GM10248 (cell line): ENCODE measurements around the gene MATN4.

Experiments
- CTCF ChIA-PET: fragments of 300-600 bp; sonication (Branson Sonifier 250); formaldehyde crosslinking; extraction: SDS; loops from one replicate; lab custom pipeline; 2021; ENCODE audit warnings: antibody characterized with exemption; lab: Yijun Ruan, JAX
- POLR2A ChIA-PET: fragments of 350-650 bp; sonication (Branson Sonifier 250); formaldehyde crosslinking; extraction: SDS; loops from one replicate; lab custom pipeline; 2020; ENCODE audit warnings: antibody characterized with exemption; lab: Yijun Ruan, JAX
- DNase-seq: peaks from one replicate; pipeline ENCODE4 v3.0.0; 2012; ENCODE audit errors: extremely low spot score
- TF ChIP-seq, protein P1 (sequence below): IDR thresholded peaks from 2 replicates; pipeline ENCODE4 v1.5.1; 2012; ENCODE audit warnings: mild to moderate bottlenecking, low read depth; ENCODE audit errors: extremely low read depth, missing control alignments, control extremely low read depth

Gene MATN4

GRCh38 chr20:45303586-45304463, 4.3 kb downstream of the MATN4 start:
- POLR2A ChIA-PET, result no interaction called here
- CTCF ChIA-PET, result interaction anchor here (0.6 to 7.2 kb wide), 4 partner anchors 11 to 133 kb away, joined by 3 to 110 read pairs (median 18); no protein-coding TSS in a partner anchor
- no peak for DNase-seq
- TF ChIP-seq, protein P1, sequence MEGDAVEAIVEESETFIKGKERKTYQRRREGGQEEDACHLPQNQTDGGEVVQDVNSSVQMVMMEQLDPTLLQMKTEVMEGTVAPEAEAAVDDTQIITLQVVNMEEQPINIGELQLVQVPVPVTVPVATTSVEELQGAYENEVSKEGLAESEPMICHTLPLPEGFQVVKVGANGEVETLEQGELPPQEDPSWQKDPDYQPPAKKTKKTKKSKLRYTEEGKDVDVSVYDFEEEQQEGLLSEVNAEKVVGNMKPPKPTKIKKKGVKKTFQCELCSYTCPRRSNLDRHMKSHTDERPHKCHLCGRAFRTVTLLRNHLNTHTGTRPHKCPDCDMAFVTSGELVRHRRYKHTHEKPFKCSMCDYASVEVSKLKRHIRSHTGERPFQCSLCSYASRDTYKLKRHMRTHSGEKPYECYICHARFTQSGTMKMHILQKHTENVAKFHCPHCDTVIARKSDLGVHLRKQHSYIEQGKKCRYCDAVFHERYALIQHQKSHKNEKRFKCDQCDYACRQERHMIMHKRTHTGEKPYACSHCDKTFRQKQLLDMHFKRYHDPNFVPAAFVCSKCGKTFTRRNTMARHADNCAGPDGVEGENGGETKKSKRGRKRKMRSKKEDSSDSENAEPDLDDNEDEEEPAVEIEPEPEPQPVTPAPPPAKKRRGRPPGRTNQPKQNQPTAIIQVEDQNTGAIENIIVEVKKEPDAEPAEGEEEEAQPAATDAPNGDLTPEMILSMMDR, result no peak

- DNase-seq, result no peak
- TF ChIP-seq, protein P1, result no peak
- ChIA-PET POLR2A (no interaction called here), CTCF (interaction anchor here (1.4 to 7.2 kb wide), 8 partner anchors 9 to 469 kb away, joined by 3 to 110 read pairs (median 8); no protein-coding TSS in a partner anchor)
These were observed 6.3 kb downstream of the MATN4 start for GRCh38 chr20:45301824-45302271.

DNA sequence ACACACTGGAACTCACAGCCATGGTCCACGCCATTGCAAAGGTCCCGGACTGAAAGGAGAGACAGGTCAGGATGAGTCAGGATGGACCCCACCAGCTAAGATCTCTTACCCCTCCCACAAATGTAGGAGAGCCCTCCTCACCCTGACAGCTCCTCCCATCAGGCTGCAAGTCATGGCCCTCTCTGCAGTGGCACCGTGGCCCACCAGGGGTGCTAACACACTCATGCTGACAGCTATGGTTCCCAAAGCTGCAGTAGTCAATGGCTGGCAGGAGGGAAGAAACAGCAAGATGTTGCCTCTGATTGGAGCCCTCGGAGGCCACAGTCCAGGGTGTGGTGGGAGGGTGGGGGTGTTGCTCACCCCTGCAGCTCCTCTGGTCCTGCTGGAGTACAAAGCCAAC, 7.1 kb downstream of the MATN4 start:
- POLR2A ChIA-PET, result no interaction called here
- CTCF ChIA-PET, result interaction anchor here (1.0 to 7.2 kb wide), 9 partner anchors 8 to 470 kb away, joined by 3 to 110 read pairs (median 6); no protein-coding TSS in a partner anchor
- TF ChIP-seq, protein P1, result peak; percentile 41
- peak; percentile 48 for DNase-seq

GRCh38 chr20:45299786-45300185, 8.3 kb downstream of the MATN4 start:
- no peak for DNase-seq
- POLR2A ChIA-PET, result no interaction called here
- CTCF ChIA-PET, result interaction anchor here (4.4 to 7.2 kb wide), 2 partner anchors 7 to 18 kb away, joined by 32 to 110 read pairs; no protein-coding TSS in a partner anchor
- TF ChIP-seq, protein P1, result no peak

DNA sequence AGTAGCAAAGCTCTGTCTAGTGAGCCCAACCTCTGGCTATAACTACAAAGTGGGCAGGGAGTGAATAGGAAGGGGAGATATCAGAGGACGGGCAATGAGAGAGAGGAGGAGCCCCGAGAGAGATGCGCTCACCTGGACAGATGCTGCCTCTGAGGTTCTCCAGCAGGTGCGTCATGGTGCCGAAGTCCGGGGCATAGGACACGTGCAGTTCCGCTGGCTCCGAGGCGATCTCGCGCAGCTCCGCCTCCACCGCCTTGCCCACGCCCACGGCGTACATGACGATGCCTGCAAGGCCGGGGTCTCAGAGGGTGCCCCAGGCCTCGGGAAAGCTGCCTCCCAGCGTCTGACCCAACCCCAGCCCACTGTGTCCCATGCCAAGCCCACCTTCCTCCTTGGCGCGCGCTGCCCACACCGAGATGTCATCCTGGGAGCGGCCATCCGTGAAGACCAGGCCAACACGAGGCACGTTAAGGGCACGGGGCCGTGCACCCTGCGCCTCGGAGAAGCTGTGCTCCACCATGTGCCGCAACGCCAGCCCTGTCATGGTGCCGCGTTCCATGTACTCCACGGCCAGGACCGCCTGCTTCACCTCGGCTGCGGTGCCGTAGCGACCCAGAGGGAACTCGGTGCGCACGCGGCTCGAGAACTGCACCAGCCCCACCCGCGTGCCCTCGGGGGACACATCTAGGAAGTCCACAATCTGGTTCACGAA, 10.2 kb downstream of the MATN4 start:
- no peak for DNase-seq
- CTCF ChIA-PET, result interaction anchor here (0.8 to 1.5 kb wide), 3 partner anchors 8 to 139 kb away, joined by 3 read pairs; no protein-coding TSS in a partner anchor
- TF ChIP-seq, protein P1, result no peak
- POLR2A ChIA-PET, result no interaction called here

- ChIA-PET CTCF (interaction anchor here (0.8 to 8.0 kb wide), 36 partner anchors 8 to 548 kb away, joined by 3 to 110 read pairs (median 6); partner anchors contain the start of genes KCNS1, SEMG2, SYS1 and WFDC2), POLR2A (no interaction called here)
- no peak for DNase-seq
- TF ChIP-seq, protein P1, result no peak
These were observed 13.4 kb downstream of the MATN4 start for GRCh38 chr20:45294659-45295058.
